Omental fat pad (tissue), 4 donors: Measurements from ENCODE around the gene C1QTNF8. TPM values are rescaled to one million over a fixed set of nuclear protein-coding genes. Genes with fewer than 3 reads are reported as not detected.

Experiments used
- ATAC-seq: fragments of 150-250 bp; one replicate; pipeline ENCODE4 v1.9.1; 2016; ENCODE audit warnings: mild to moderate bottlenecking, moderate library complexity; ENCODE audit not compliant: low FRiP score
- DNase-seq: peaks from one replicate; pipeline ENCODE4 v3.0.0-alpha.2; 2019; ENCODE audit warnings: low spot score
- total RNA-seq, 4 donors: library from RNA; depleted of rRNA; stranded (reverse); fragments of >200 nt; gene quantifications; one replicate each; pipeline ENCODE4 v1.1.0, GENCODE V29; 2016
- TF ChIP-seq, protein P1 (sequence below), 3 donors: fragments of 450-650 bp; IDR thresholded peaks; one replicate each; pipeline ENCODE4 v1.5.1; 2016 to 2017; ENCODE audit warnings: antibody characterized with exemption in 3 of 3, mild to moderate bottlenecking in 3 of 3, moderate library complexity in 2 of 3

The C1QTNF8 gene
- total RNA-seq, 4 donors from 2014 or later, result not detected

DNA sequence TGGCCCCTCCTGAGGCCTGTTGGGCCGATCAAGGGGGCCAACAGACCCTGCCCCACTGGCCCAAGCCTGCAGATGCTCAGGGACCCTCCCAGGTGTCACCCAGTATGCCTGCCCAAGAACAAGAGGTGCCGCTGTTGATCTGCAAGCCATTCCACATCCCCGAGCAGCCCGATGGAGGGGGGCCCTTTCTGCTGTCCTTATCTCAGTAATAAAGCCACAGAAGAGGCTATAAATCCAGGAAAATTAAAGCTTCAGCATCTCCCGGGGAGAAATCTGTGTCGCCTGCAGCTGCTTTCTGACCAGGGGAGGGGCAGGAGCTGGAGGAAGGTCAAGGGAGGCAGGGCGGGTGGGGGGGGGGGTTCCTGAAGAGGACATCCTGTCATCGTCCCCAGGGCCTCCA, 45.1 kb upstream of the C1QTNF8 start:
- TF ChIP-seq, protein P1, sequence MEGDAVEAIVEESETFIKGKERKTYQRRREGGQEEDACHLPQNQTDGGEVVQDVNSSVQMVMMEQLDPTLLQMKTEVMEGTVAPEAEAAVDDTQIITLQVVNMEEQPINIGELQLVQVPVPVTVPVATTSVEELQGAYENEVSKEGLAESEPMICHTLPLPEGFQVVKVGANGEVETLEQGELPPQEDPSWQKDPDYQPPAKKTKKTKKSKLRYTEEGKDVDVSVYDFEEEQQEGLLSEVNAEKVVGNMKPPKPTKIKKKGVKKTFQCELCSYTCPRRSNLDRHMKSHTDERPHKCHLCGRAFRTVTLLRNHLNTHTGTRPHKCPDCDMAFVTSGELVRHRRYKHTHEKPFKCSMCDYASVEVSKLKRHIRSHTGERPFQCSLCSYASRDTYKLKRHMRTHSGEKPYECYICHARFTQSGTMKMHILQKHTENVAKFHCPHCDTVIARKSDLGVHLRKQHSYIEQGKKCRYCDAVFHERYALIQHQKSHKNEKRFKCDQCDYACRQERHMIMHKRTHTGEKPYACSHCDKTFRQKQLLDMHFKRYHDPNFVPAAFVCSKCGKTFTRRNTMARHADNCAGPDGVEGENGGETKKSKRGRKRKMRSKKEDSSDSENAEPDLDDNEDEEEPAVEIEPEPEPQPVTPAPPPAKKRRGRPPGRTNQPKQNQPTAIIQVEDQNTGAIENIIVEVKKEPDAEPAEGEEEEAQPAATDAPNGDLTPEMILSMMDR (IDR thresholded peaks at IDR 0.05), result no peak
- ATAC-seq (no peak), DNase-seq (no peak)

DNA sequence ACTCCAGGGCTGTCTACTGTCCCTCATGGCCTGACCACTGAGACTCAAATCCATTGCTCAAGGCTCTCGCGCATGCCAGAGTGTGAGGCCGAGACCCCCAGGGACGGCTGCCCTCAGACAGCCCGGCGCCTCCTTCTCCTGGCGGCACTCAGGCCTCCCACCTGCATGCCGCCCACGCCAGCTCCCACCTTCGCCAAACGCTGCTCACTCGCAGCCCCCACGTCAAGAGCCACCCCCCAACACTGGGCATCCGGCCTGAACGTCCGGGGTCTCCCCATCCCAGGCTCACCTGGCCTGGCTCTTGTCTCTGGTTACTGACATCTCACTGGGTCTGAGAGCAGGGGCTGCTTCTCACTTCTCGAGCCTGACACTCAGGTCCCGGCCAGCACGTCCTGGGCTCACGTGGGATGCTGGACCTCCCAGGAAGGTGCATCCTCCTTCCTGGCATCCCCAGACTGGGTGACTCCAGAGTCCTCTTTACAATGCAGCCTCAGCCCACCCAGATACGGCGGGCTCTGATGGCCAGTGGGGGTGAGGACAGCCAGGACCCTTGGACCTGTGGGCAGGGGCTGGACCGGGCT, 44.6 kb upstream of the C1QTNF8 start:
- DNase-seq, result no peak
- TF ChIP-seq, protein P1 (IDR thresholded peaks at IDR 0.05), result no peak

DNA sequence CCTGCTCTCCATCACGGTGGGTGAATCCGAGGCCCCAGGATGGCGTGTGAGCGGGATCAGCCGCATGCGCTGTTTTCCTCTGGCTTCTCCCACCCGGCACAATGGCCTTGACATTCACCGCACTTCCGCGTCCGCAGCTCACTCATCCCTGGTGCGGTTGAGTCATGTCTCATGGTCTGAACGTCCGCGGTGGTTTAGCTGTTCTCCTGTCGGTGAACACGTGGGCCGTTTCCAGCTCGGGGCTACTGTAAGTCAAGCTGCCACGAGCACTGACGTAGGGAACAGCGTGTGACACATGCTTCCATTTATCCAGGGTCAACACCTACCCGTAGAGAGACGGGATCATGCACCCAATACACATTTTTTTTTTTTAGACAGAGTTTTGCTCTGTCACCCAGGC, 41.6 kb upstream of the C1QTNF8 start:
- DNase-seq, result no peak
- TF ChIP-seq, protein P1 (IDR thresholded peaks at IDR 0.05), result no peak
- ATAC-seq, result no peak

More for the DNA sequence above, 44.6 kb upstream of the C1QTNF8 start:
- ATAC-seq, result no peak

DNA sequence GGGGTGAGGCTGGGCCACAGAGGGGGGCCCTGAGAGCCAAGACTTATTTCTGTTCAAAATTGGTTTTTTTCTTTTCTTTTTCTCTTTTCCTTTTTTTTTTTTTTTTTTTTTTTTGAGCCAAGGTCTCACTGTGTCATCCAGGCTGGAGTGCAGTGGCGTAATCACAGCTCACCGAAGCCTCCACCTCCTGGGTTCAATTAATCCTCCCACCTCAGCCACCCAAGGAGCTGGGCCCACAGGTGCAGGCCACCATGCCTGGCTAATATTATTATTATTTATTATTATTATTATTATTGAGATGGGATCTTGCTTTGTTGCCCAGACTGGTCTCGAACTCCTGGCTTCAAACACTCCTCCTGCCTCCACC, 39.4 kb upstream of the C1QTNF8 start:
- TF ChIP-seq, protein P1 (IDR thresholded peaks at IDR 0.05), result no peak

DNA sequence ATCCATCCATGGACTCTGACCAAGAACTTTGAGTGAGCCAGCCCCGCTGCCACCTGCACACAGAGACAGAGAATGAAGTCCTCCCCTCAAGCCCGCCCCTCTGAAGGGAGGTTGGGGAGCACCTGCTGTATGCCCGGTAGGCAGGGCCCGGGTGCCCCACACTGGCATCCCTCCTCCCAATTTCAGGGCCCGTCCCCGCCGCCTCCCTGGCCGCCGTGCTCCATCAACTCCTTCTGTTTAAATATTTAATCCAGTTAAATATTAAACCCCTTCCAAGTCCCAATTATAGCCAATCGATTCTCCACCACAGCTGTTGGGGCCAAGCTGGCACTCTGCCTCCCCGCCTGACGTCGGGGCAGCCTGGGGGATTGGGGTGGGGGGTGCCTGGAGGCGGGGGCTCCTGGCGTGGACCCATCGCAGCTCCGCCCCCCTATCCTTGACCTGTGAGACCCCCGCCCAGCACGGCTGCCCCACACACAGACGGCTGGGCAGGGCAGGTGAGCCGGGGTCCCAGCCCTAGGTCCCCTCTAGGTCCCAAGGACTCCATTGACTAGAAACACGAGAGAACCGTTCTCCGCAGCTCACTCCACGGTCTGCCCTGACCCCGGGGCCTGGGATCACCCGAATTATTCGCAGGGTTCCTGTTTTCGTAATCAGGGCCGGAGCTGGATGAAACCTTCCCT, 38.9 kb upstream of the C1QTNF8 start:
- TF ChIP-seq, protein P1 (IDR thresholded peaks at IDR 0.05), result no peak
- ATAC-seq (no peak), DNase-seq (no peak)

More for the DNA sequence above, 39.4 kb upstream of the C1QTNF8 start:
- DNase-seq, result no peak
- no peak for ATAC-seq

DNA sequence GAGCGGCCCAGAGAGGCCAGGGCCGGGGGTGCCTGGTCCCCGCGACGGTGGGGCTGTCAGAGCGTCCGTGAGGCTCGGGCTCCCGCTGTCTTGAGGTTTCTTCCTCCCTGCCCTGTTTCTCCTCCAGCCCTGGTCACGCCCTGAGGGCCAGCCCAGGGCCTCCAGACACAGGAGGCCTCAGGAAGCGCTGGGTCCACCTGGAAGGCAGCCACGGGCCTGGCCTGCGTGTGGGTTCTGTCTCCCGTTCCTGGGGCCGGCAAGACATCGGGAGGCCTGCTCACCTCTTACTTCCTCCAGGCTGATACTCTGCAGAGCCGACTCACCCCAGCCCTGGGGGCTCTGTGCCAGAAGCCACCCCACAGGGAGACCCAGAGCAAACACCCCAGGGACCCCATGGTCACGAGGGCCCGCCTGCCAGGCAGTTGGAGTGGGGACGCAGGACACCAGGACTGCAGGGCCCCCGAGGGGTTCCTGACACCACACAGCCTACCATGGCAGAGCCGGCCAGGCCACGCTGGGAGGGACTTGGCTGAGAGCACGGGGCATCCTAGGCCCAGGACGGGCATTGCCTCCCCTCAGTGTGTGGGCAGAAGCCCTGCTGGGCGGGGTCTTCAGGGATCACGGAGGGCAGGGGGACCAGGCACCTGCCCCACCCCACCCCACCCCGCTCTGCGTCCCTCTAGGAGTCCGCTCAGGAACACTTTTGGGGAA, 37.9 kb upstream of the C1QTNF8 start:
- no peak for DNase-seq
- TF ChIP-seq, protein P1 (IDR thresholded peaks at IDR 0.05), result no peak
- no peak for ATAC-seq
